ENCODE measurements around the gene ABHD16A. TPM values are rescaled to one million over a fixed set of nuclear protein-coding genes. Genes with fewer than 3 reads are reported as not detected.
A peak's percentile ranks its signal among the peaks of the same experiment; 100 is the strongest.

The ABHD16A gene
- polyA plus RNA-seq, 6 donors from 2014 or later = 27.3 to 45.3 (median 33.4) TPM

GRCh38 chr6:31640612-31641011 is 62.5 kb downstream of the ABHD16A start:
- no peaks in the 10 kb centered on the region for H3K27me3 Mint-ChIP-seq
- DNase-seq (no peak), ATAC-seq (ENCODE audit: low read depth in 2 of 2) (no peak)
- peaks cover 4 to 11% (median 5%) of the 10 kb centered on the region in 3 donors for H3K4me1 Mint-ChIP-seq
- H3K9me3 Mint-ChIP-seq = no peaks in the 10 kb centered on the region
- H3K27ac Mint-ChIP-seq = peak overlapping the region in 1 of 6 donors; percentile 4
- peaks cover 13 to 26% of the 10 kb centered on the region in 2 donors for H3K36me3 Mint-ChIP-seq
- H3K4me3 Mint-ChIP-seq = no peak overlapping the region

GRCh38 chr6:31639449-31639861 is 63.7 kb downstream of the ABHD16A start:
- no peak for DNase-seq
- Mint-ChIP-seq H3K27me3 (no peaks in the 10 kb centered on the region), H3K36me3 (peaks cover 11 to 17% of the 10 kb centered on the region in 2 donors), H3K27ac (no peak overlapping the region), H3K4me3 (no peak overlapping the region), H3K9me3 (no peaks in the 10 kb centered on the region), H3K4me1 (no peaks in the 10 kb centered on the region)
- ATAC-seq (ENCODE audit: low read depth in 2 of 2) = no peak

DNA sequence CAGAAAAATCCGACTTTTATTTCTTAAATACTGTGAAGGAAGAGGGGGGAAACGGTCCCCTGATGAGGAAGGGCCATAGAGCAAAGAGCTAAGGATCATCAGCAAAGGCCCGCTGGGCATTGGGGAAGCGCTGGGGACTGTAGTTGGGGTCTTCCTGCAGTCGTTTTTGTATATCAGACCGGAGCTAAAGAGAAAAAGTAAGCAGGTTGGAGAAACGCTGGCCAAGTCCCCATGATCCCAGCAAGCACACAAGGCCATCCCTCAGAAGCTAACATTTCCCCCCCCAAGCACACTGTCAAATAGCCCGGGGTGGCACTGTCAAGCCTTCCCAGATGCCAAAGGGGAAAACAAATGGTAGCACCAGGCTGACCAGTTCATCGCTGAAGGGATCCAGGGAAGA is 64.1 kb downstream of the ABHD16A start:
- Mint-ChIP-seq H3K4me1 (peaks cover 0 to 3% (median 0%) of the 10 kb centered on the region in 3 donors), H3K4me3 (no peak overlapping the region), H3K9me3 (no peaks in the 10 kb centered on the region), H3K36me3 (peaks cover 11 to 20% of the 10 kb centered on the region in 2 donors), H3K27me3 (no peaks in the 10 kb centered on the region), H3K27ac (peak overlapping the region in 2 of 6 donors; percentile 61 to 78)
- DNase-seq (no peak), ATAC-seq (ENCODE audit: low read depth in 2 of 2) (no peak)

Other genes starting within 250 kb of the ABHD16A start
- gene MICB, start 205.2 kb downstream of the ABHD16A start, polyA plus RNA-seq (ENCODE audit: low read depth in 6 of 6) = 10 to 100 TPM in 3 of 6 donors, 1 to 10 TPM in 3; 4.4 to 14.3 (median 9.7) TPM
- gene MCCD1, start 174.4 kb downstream of the ABHD16A start, polyA plus RNA-seq (ENCODE audit: low read depth in 6 of 6) = not detected
- gene DDX39B, start 161.3 kb downstream of the ABHD16A start, polyA plus RNA-seq (ENCODE audit: low read depth in 6 of 6) = 100 to 1,000 TPM in 1 of 6 donors, 10 to 100 TPM in 5; 41.6 to 117 (median 74.5) TPM
- gene ATP6V1G2, start 156.7 kb downstream of the ABHD16A start, polyA plus RNA-seq (ENCODE audit: low read depth in 6 of 6) = under 1 TPM in 2 of 6 donors, not detected in 4; 0.67 to 0.69 TPM
- 10 to 100 TPM in 2 of 6 donors, 1 to 10 TPM in 3, under 1 TPM in 1; 0.24 to 11.4 (median 8.9) TPM for gene NFKBIL1, start 155.7 kb downstream of the ABHD16A start, polyA plus RNA-seq (ENCODE audit: low read depth in 6 of 6)
- 10 to 100 TPM in 5 of 6 donors, 1 to 10 TPM in 1; 6.6 to 26.0 (median 19.4) TPM for gene LTA, start 131.0 kb downstream of the ABHD16A start, polyA plus RNA-seq (ENCODE audit: low read depth in 6 of 6)
- 1 to 10 TPM; 1.1 to 5.2 (median 2.6) TPM for gene TNF, start 127.8 kb downstream of the ABHD16A start, polyA plus RNA-seq (ENCODE audit: low read depth in 6 of 6)
- 1,000 to 10,000 TPM; 1,940 to 3,141 (median 2,206) TPM for gene LTB, start 120.9 kb downstream of the ABHD16A start, polyA plus RNA-seq (ENCODE audit: low read depth in 6 of 6)
- gene LST1, start 117.0 kb downstream of the ABHD16A start, polyA plus RNA-seq (ENCODE audit: low read depth in 6 of 6) = 10 to 100 TPM; 28.2 to 78.2 (median 35.2) TPM
- gene NCR3, start 110.3 kb downstream of the ABHD16A start, polyA plus RNA-seq (ENCODE audit: low read depth in 6 of 6) = 100 to 1,000 TPM in 5 of 6 donors, 10 to 100 TPM in 1; 84.4 to 158 (median 108) TPM
- 10 to 100 TPM in 1 of 6 donors, 1 to 10 TPM in 4, under 1 TPM in 1; 0.50 to 14.4 (median 3.5) TPM for gene AIF1, start 88.1 kb downstream of the ABHD16A start, polyA plus RNA-seq (ENCODE audit: low read depth in 6 of 6)
- gene PRRC2A, start 82.6 kb downstream of the ABHD16A start, polyA plus RNA-seq (ENCODE audit: low read depth in 6 of 6) = 10 to 100 TPM in 1 of 6 donors, 1 to 10 TPM in 4, under 1 TPM in 1; 0.70 to 11.3 (median 6.3) TPM
- gene BAG6, start 50.7 kb downstream of the ABHD16A start, polyA plus RNA-seq (ENCODE audit: low read depth in 6 of 6) = 10 to 100 TPM; 20.1 to 27.0 (median 24.2) TPM
- gene APOM, start 47.4 kb downstream of the ABHD16A start, polyA plus RNA-seq (ENCODE audit: low read depth in 6 of 6) = 10 to 100 TPM in 4 of 6 donors, 1 to 10 TPM in 2; 7.6 to 19.6 (median 13.7) TPM
- gene C6orf47, start 42.5 kb downstream of the ABHD16A start, polyA plus RNA-seq (ENCODE audit: low read depth in 6 of 6) = 10 to 100 TPM; 16.8 to 39.9 (median 28.4) TPM
- 10 to 100 TPM; 18.5 to 27.8 (median 23.5) TPM for gene GPANK1, start 38.3 kb downstream of the ABHD16A start, polyA plus RNA-seq (ENCODE audit: low read depth in 6 of 6)
- 100 to 1,000 TPM; 279 to 299 (median 286) TPM for gene CSNK2B, start 37.2 kb downstream of the ABHD16A start, polyA plus RNA-seq (ENCODE audit: low read depth in 6 of 6)
- under 1 TPM in 3 of 6 donors, not detected in 3; 0.23 to 0.87 (median 0.50) TPM for gene LY6G5B, start 33.3 kb downstream of the ABHD16A start, polyA plus RNA-seq (ENCODE audit: low read depth in 6 of 6)
- 1 to 10 TPM in 1 of 6 donors, under 1 TPM in 3, not detected in 2; 0.48 to 1.6 (median 0.92) TPM for gene LY6G5C, start 22.3 kb downstream of the ABHD16A start, polyA plus RNA-seq (ENCODE audit: low read depth in 6 of 6)
- 1 to 10 TPM in 1 of 6 donors, under 1 TPM in 2, not detected in 3; 0.60 to 1.8 (median 0.75) TPM for gene LY6G6F, start 3.5 kb upstream of the ABHD16A start, polyA plus RNA-seq (ENCODE audit: low read depth in 6 of 6)
- gene LY6G6D, start 12.0 kb upstream of the ABHD16A start, polyA plus RNA-seq (ENCODE audit: low read depth in 6 of 6) = not detected
- not detected for gene LY6G6C, start 18.4 kb upstream of the ABHD16A start, polyA plus RNA-seq (ENCODE audit: low read depth in 6 of 6)
- gene MPIG6B, start 20.0 kb upstream of the ABHD16A start, polyA plus RNA-seq (ENCODE audit: low read depth in 6 of 6) = 1 to 10 TPM in 5 of 6 donors, not detected in 1; 3.0 to 5.1 (median 3.7) TPM
- gene DDAH2, start 26.0 kb upstream of the ABHD16A start, polyA plus RNA-seq (ENCODE audit: low read depth in 6 of 6) = 10 to 100 TPM; 57.1 to 87.6 (median 82.1) TPM
- 100 to 1,000 TPM; 536 to 743 (median 628) TPM for gene CLIC1, start 33.2 kb upstream of the ABHD16A start, polyA plus RNA-seq (ENCODE audit: low read depth in 6 of 6)
- 1 to 10 TPM in 5 of 6 donors, not detected in 1; 1.9 to 9.3 (median 2.6) TPM for gene MSH5, start 36.7 kb upstream of the ABHD16A start, polyA plus RNA-seq (ENCODE audit: low read depth in 6 of 6)
- under 1 TPM in 1 of 6 donors, not detected in 5; 0.96 TPM for gene SAPCD1, start 59.3 kb upstream of the ABHD16A start, polyA plus RNA-seq (ENCODE audit: low read depth in 6 of 6)
- under 1 TPM in 2 of 6 donors, not detected in 4; 0.13 to 0.29 TPM for gene VWA7, start 74.0 kb upstream of the ABHD16A start, polyA plus RNA-seq (ENCODE audit: low read depth in 6 of 6)
- 10 to 100 TPM; 42.2 to 70.6 (median 50.3) TPM for gene VARS1, start 92.4 kb upstream of the ABHD16A start, polyA plus RNA-seq (ENCODE audit: low read depth in 6 of 6)
- gene LSM2, start 103.6 kb upstream of the ABHD16A start, polyA plus RNA-seq (ENCODE audit: low read depth in 6 of 6) = 100 to 1,000 TPM in 1 of 6 donors, 10 to 100 TPM in 5; 75.4 to 107 (median 92.4) TPM
- 1 to 10 TPM in 1 of 6 donors, under 1 TPM in 4, not detected in 1; 0.45 to 1.4 (median 0.71) TPM for gene HSPA1L, start 112.0 kb upstream of the ABHD16A start, polyA plus RNA-seq (ENCODE audit: low read depth in 6 of 6)
- 10 to 100 TPM in 2 of 6 donors, 1 to 10 TPM in 3, under 1 TPM in 1; 0.23 to 12.1 (median 7.9) TPM for gene HSPA1A, start 112.2 kb upstream of the ABHD16A start, polyA plus RNA-seq (ENCODE audit: low read depth in 6 of 6)
- gene HSPA1B, start 124.4 kb upstream of the ABHD16A start, polyA plus RNA-seq (ENCODE audit: low read depth in 6 of 6) = 1 to 10 TPM; 1.1 to 2.8 (median 1.8) TPM
- 10 to 100 TPM; 10.9 to 19.5 (median 18.2) TPM for gene NEU1, start 159.5 kb upstream of the ABHD16A start, polyA plus RNA-seq (ENCODE audit: low read depth in 6 of 6)
- gene SLC44A4, start 175.7 kb upstream of the ABHD16A start, polyA plus RNA-seq (ENCODE audit: low read depth in 6 of 6) = not detected
- gene EHMT2, start 194.4 kb upstream of the ABHD16A start, polyA plus RNA-seq (ENCODE audit: low read depth in 6 of 6) = 10 to 100 TPM; 29.9 to 50.7 (median 35.9) TPM
- gene ZBTB12, start 198.8 kb upstream of the ABHD16A start, polyA plus RNA-seq (ENCODE audit: low read depth in 6 of 6) = under 1 TPM in 1 of 6 donors, not detected in 5; 0.20 TPM
- under 1 TPM in 1 of 6 donors, not detected in 5; 0.31 TPM for gene C2, start 224.4 kb upstream of the ABHD16A start, polyA plus RNA-seq (ENCODE audit: low read depth in 6 of 6)
- gene CFB, start 242.8 kb upstream of the ABHD16A start, polyA plus RNA-seq (ENCODE audit: low read depth in 6 of 6) = 1 to 10 TPM in 3 of 6 donors, under 1 TPM in 1, not detected in 2; 0.68 to 1.6 (median 1.1) TPM